ENCODE measurements around the gene IFRD2. TPM values are rescaled to one million over a fixed set of nuclear protein-coding genes. Genes with fewer than 3 reads are reported as not detected.

Gene IFRD2
- total and polyA plus RNA-seq, 2 of the 13 experiments (the other 11 are each of a cell fraction or from before 2014, with no cell fraction given): 32.8 to 96.1 TPM

- TF ChIP-seq, protein P1, sequence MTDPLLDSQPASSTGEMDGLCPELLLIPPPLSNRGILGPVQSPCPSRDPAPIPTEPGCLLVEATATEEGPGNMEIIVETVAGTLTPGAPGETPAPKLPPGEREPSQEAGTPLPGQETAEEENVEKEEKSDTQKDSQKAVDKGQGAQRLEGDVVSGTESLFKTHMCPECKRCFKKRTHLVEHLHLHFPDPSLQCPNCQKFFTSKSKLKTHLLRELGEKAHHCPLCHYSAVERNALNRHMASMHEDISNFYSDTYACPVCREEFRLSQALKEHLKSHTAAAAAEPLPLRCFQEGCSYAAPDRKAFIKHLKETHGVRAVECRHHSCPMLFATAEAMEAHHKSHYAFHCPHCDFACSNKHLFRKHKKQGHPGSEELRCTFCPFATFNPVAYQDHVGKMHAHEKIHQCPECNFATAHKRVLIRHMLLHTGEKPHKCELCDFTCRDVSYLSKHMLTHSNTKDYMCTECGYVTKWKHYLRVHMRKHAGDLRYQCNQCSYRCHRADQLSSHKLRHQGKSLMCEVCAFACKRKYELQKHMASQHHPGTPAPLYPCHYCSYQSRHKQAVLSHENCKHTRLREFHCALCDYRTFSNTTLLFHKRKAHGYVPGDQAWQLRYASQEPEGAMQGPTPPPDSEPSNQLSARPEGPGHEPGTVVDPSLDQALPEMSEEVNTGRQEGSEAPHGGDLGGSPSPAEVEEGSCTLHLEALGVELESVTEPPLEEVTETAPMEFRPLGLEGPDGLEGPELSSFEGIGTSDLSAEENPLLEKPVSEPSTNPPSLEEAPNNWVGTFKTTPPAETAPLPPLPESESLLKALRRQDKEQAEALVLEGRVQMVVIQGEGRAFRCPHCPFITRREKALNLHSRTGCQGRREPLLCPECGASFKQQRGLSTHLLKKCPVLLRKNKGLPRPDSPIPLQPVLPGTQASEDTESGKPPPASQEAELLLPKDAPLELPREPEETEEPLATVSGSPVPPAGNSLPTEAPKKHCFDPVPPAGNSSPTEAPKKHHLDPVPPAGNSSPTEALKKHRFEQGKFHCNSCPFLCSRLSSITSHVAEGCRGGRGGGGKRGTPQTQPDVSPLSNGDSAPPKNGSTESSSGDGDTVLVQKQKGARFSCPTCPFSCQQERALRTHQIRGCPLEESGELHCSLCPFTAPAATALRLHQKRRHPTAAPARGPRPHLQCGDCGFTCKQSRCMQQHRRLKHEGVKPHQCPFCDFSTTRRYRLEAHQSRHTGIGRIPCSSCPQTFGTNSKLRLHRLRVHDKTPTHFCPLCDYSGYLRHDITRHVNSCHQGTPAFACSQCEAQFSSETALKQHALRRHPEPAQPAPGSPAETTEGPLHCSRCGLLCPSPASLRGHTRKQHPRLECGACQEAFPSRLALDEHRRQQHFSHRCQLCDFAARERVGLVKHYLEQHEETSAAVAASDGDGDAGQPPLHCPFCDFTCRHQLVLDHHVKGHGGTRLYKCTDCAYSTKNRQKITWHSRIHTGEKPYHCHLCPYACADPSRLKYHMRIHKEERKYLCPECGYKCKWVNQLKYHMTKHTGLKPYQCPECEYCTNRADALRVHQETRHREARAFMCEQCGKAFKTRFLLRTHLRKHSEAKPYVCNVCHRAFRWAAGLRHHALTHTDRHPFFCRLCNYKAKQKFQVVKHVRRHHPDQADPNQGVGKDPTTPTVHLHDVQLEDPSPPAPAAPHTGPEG (CRISPR knock-in tag; IDR thresholded peaks at IDR 0.05): no peak
- TF ChIP-seq, protein P2, sequence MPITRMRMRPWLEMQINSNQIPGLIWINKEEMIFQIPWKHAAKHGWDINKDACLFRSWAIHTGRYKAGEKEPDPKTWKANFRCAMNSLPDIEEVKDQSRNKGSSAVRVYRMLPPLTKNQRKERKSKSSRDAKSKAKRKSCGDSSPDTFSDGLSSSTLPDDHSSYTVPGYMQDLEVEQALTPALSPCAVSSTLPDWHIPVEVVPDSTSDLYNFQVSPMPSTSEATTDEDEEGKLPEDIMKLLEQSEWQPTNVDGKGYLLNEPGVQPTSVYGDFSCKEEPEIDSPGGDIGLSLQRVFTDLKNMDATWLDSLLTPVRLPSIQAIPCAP (CRISPR knock-in tag; IDR thresholded peaks at IDR 0.05; ENCODE audit: low read depth): no peak
- TF ChIP-seq KMT2B (CRISPR knock-in tag; IDR thresholded peaks at IDR 0.05): 0 out of 2 replicates have a peak, but pooled peaks have one; percentile 34
- peak; percentile 55; the same call in 1 of the 2 replicates for TF ChIP-seq ZNF563 (CRISPR knock-in tag; IDR thresholded peaks at IDR 0.05)
- TF ChIP-seq POLR2AphosphoS2 (IDR thresholded peaks at IDR 0.05; ENCODE audit: low read depth, low read length): no peak
- peak; percentile 77; the same call in 1 of the 2 replicates for TF ChIP-seq KAT8 (CRISPR knock-in tag; IDR thresholded peaks at IDR 0.05)
- peak; percentile 91 for TF ChIP-seq REPIN1 (CRISPR knock-in tag; IDR thresholded peaks at IDR 0.05; ENCODE audit: borderline replicate concordance, low read depth)
- TF ChIP-seq, protein P3, sequence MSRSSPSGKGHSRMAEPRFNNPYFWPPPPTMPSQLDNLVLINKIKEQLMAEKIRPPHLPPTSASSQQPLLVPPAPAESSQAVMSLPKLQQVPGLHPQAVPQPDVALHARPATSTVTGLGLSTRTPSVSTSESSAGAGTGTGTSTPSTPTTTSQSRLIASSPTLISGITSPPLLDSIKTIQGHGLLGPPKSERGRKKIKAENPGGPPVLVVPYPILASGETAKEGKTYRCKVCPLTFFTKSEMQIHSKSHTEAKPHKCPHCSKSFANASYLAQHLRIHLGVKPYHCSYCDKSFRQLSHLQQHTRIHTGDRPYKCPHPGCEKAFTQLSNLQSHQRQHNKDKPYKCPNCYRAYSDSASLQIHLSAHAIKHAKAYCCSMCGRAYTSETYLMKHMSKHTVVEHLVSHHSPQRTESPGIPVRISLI (CRISPR knock-in tag; IDR thresholded peaks at IDR 0.05; ENCODE audit: borderline replicate concordance): 0 out of 2 replicates have a peak, but pooled peaks have one; percentile 47
- TF ChIP-seq, protein P4, sequence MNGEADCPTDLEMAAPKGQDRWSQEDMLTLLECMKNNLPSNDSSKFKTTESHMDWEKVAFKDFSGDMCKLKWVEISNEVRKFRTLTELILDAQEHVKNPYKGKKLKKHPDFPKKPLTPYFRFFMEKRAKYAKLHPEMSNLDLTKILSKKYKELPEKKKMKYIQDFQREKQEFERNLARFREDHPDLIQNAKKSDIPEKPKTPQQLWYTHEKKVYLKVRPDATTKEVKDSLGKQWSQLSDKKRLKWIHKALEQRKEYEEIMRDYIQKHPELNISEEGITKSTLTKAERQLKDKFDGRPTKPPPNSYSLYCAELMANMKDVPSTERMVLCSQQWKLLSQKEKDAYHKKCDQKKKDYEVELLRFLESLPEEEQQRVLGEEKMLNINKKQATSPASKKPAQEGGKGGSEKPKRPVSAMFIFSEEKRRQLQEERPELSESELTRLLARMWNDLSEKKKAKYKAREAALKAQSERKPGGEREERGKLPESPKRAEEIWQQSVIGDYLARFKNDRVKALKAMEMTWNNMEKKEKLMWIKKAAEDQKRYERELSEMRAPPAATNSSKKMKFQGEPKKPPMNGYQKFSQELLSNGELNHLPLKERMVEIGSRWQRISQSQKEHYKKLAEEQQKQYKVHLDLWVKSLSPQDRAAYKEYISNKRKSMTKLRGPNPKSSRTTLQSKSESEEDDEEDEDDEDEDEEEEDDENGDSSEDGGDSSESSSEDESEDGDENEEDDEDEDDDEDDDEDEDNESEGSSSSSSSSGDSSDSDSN (CRISPR knock-in tag; IDR thresholded peaks at IDR 0.05): peak; percentile 65
- peak; percentile 34 for TF ChIP-seq HNRNPLL (IDR thresholded peaks at IDR 0.05; ENCODE audit: low read depth, low read length, poor library complexity, severe bottlenecking)
- TF ChIP-seq RARA (CRISPR knock-in tag; IDR thresholded peaks at IDR 0.05): peak; percentile 10; the same call in 1 of the 2 replicates
- TF ChIP-seq MEF2D (CRISPR knock-in tag; IDR thresholded peaks at IDR 0.05): 0 out of 2 replicates have a peak, but pooled peaks have one; percentile 66
- TF ChIP-seq ETV6 (CRISPR knock-in tag; conservative IDR thresholded peaks at IDR 0.05): peak; percentile 65; the same call in 1 of the 2 replicates
- TF ChIP-seq PCBP1 (IDR thresholded peaks at IDR 0.05; ENCODE audit: borderline replicate concordance, low read depth, low read length): peak; percentile 60; the same call in 1 of the 2 replicates
- no peak; the same call in 1 of the 2 replicates for TF ChIP-seq KMT2A (CRISPR knock-in tag; IDR thresholded peaks at IDR 0.05)
- peak; percentile 34; the same call in 1 of the 2 replicates for TF ChIP-seq NR2F6 (IDR thresholded peaks at IDR 0.05)
- peak; percentile 60 for TF ChIP-seq NR2F6 (CRISPR knock-in tag; IDR thresholded peaks at IDR 0.05)
- peak; percentile 71; the same call in 1 of the 2 replicates for TF ChIP-seq ZNF782 (CRISPR knock-in tag; IDR thresholded peaks at IDR 0.05; ENCODE audit: borderline replicate concordance)
- peak; percentile 66; the same call in 1 of the 2 replicates for TF ChIP-seq ZNF235 (CRISPR knock-in tag; IDR thresholded peaks at IDR 0.05; ENCODE audit: borderline replicate concordance)
Observed at GRCh38 chr3:50303013-50303815, 11.0 kb upstream of the IFRD2 start, which contains the start of gene HYAL1 (continued).

Data from HepG2 (cell line).